Smooth muscle cell (in vitro differentiated cells): ENCODE measurements around the gene USP24. TPM values are rescaled to one million over a fixed set of nuclear protein-coding genes. Genes with fewer than 3 reads are reported as not detected.

Experiments
- DNase-seq: peaks from one replicate; lab custom pipeline; 2025; ENCODE audit not compliant: unreplicated experiment; lab: John Stamatoyannopoulos, UW
- H2AFZ ChIP-seq: fragments of 200-600 bp; sonication (generic); 2 replicates; pipeline ENCODE4 v1.6.0; 2016; ENCODE audit warnings: antibody characterized with exemption, low read depth, mild to moderate bottlenecking
- H3F3A ChIP-seq: fragments of 200-600 bp; sonication (generic); 2 replicates; pipeline ENCODE4 v1.6.0; 2017; ENCODE audit warnings: antibody characterized with exemption, low read depth
- H3K27ac ChIP-seq: fragments of 200-600 bp; sonication (generic); 2 replicates; pipeline ENCODE4 v1.5.1; 2016; ENCODE audit warnings: low read depth, mild to moderate bottlenecking
- H3K27me3 ChIP-seq: fragments of 200-600 bp; sonication (generic); 2 replicates; pipeline ENCODE4 v1.6.1; 2016; ENCODE audit warnings: low read depth, mild to moderate bottlenecking
- H3K36me3 ChIP-seq: fragments of 200-600 bp; sonication (generic); 2 replicates; pipeline ENCODE4 v1.5.1; 2016; ENCODE audit warnings: low read depth
- H3K4me1 ChIP-seq: fragments of 200-600 bp; sonication (generic); 2 replicates; pipeline ENCODE4 v1.5.1; 2016; ENCODE audit warnings: low read depth
- H3K4me2 ChIP-seq: fragments of 200-600 bp; sonication (generic); 2 replicates; pipeline ENCODE4 v1.6.0; 2016; ENCODE audit warnings: mild to moderate bottlenecking
- H3K4me3 ChIP-seq: fragments of 200-600 bp; sonication (generic); 2 replicates; pipeline ENCODE4 v1.5.1; 2016; ENCODE audit warnings: mild to moderate bottlenecking
- H3K79me2 ChIP-seq: fragments of 200-600 bp; sonication (generic); 2 replicates; pipeline ENCODE4 v1.6.0; 2016; ENCODE audit warnings: low read depth, mild to moderate bottlenecking
- H3K9ac ChIP-seq: fragments of 200-600 bp; sonication (generic); 2 replicates; pipeline ENCODE4 v1.6.0; 2016; ENCODE audit warnings: low read depth
- H3K9me3 ChIP-seq: fragments of 200-600 bp; sonication (generic); replicated peaks from 2 replicates; pipeline ENCODE4 v1.5.1; 2016; ENCODE audit warnings: low read depth
- H4K20me1 ChIP-seq: fragments of 200-600 bp; sonication (generic); 2 replicates; pipeline ENCODE4 v1.6.0; 2016; ENCODE audit warnings: low read depth
- WGBS: methylation state at CpG from one replicate; pipeline ENCODE4 v1.1.7; 2016; ENCODE audit warnings: low lambda C conversion rate; 5-methylcytosine and 5-hydroxymethylcytosine counted together
- polyA plus RNA-seq: library from polyadenylated mRNA; unstranded; fragments of >200 nt; fragmentation: Nextera tagmentation; extraction: Ambion mirVana; gene quantifications from 2 replicates; pipeline ENCODE4 v1.2.1, GENCODE V29; 2016
- total RNA-seq: library from RNA; depleted of rRNA; stranded (reverse); fragments of >200 nt; gene quantifications from 2 replicates; pipeline ENCODE4 v1.2.3, GENCODE V29; 2014
- TF ChIP-seq, protein P1 (sequence below): fragments of 200-600 bp; sonication (generic); IDR thresholded peaks from 2 replicates; pipeline ENCODE4 v1.5.1; 2017; ENCODE audit warnings: borderline replicate concordance, mild to moderate bottlenecking, antibody characterized with exemption; ENCODE audit not compliant: insufficient read depth, poor library complexity, severe bottlenecking

USP24 gene, protein sequence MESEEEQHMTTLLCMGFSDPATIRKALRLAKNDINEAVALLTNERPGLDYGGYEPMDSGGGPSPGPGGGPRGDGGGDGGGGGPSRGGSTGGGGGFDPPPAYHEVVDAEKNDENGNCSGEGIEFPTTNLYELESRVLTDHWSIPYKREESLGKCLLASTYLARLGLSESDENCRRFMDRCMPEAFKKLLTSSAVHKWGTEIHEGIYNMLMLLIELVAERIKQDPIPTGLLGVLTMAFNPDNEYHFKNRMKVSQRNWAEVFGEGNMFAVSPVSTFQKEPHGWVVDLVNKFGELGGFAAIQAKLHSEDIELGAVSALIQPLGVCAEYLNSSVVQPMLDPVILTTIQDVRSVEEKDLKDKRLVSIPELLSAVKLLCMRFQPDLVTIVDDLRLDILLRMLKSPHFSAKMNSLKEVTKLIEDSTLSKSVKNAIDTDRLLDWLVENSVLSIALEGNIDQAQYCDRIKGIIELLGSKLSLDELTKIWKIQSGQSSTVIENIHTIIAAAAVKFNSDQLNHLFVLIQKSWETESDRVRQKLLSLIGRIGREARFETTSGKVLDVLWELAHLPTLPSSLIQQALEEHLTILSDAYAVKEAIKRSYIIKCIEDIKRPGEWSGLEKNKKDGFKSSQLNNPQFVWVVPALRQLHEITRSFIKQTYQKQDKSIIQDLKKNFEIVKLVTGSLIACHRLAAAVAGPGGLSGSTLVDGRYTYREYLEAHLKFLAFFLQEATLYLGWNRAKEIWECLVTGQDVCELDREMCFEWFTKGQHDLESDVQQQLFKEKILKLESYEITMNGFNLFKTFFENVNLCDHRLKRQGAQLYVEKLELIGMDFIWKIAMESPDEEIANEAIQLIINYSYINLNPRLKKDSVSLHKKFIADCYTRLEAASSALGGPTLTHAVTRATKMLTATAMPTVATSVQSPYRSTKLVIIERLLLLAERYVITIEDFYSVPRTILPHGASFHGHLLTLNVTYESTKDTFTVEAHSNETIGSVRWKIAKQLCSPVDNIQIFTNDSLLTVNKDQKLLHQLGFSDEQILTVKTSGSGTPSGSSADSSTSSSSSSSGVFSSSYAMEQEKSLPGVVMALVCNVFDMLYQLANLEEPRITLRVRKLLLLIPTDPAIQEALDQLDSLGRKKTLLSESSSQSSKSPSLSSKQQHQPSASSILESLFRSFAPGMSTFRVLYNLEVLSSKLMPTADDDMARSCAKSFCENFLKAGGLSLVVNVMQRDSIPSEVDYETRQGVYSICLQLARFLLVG (N-terminal part only)
- total RNA-seq (24.2 and 25.9 TPM in 2 replicates), polyA plus RNA-seq (3.6 and 5.7 TPM in 2 replicates)

DNA sequence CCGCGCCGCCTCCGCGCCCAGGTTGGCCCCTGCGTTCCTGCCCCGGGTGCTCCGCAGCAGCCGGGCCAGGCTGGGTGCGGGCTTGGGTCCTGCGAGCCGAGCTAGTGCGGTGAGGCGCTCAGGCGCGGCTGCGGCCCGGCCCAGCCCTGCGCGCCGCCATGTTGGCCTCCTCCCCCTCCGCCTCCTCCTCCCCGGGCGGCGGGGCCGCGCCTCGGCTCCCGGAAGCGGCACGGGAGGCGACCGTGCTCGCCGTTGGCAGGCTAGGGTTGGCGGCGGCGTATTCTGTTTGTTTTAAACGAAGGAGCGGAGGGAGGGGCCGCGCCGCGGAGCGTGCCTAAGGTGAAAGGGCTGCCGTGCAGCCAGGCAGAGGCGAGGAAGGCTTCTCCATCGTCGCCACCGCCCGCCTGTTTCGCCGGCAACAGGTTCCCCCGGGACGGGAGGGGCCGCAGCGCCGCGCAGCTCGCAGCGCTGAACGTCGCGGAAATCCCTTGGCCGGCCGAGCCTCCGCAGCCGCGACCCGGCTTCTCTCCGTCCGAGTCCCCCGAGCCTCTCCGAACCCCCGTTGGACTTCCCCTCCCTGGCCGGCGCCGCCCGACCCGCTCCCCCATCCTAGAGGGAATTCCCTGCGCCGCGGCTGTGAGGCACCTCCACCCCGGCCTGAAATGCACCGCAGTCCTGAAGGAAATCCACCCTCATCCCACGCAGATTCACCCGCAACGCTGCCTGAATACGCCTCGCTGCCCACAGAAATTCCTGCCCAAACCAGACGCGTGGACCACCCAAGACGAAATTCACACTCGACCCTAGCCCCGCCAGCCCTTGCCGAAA lies at the start of gene USP24:
TSS of gene USP24 (minus strand) at position 171 of the 828 bp plus-strand sequence. CDS start 251 bp downstream, outside the sequence.
- peaks cover 6% of the 10 kb centered on the region for H3F3A ChIP-seq
- peak within 1 kb of the TSS; percentile 95 for H3K4me3 ChIP-seq
- H3K36me3 ChIP-seq = no peaks in the 10 kb centered on the region
- H3K27me3 ChIP-seq = no peaks in the 10 kb centered on the region
- peaks cover 22% of the 10 kb centered on the region for H3K4me1 ChIP-seq
- under 1% methylated on average over 58 of the region's 96 CpGs for whole genome bisulfite sequencing
- H3K9me3 ChIP-seq = no peaks in the 10 kb centered on the region
- peak within 1 kb of the TSS; percentile 90 for H2AFZ ChIP-seq
- TF ChIP-seq, protein P1, sequence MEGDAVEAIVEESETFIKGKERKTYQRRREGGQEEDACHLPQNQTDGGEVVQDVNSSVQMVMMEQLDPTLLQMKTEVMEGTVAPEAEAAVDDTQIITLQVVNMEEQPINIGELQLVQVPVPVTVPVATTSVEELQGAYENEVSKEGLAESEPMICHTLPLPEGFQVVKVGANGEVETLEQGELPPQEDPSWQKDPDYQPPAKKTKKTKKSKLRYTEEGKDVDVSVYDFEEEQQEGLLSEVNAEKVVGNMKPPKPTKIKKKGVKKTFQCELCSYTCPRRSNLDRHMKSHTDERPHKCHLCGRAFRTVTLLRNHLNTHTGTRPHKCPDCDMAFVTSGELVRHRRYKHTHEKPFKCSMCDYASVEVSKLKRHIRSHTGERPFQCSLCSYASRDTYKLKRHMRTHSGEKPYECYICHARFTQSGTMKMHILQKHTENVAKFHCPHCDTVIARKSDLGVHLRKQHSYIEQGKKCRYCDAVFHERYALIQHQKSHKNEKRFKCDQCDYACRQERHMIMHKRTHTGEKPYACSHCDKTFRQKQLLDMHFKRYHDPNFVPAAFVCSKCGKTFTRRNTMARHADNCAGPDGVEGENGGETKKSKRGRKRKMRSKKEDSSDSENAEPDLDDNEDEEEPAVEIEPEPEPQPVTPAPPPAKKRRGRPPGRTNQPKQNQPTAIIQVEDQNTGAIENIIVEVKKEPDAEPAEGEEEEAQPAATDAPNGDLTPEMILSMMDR = no peak
- H3K79me2 ChIP-seq = peaks cover 33% of the 10 kb centered on the region
- H3K27ac ChIP-seq = peak within 1 kb of the TSS; percentile 23
- H4K20me1 ChIP-seq = peaks cover 31% of the 10 kb centered on the region
- peak within 1 kb of the TSS; percentile 76 for H3K9ac ChIP-seq
- DNase-seq = peak; percentile 31
- H3K4me2 ChIP-seq = peak within 1 kb of the TSS; percentile 97

DNA sequence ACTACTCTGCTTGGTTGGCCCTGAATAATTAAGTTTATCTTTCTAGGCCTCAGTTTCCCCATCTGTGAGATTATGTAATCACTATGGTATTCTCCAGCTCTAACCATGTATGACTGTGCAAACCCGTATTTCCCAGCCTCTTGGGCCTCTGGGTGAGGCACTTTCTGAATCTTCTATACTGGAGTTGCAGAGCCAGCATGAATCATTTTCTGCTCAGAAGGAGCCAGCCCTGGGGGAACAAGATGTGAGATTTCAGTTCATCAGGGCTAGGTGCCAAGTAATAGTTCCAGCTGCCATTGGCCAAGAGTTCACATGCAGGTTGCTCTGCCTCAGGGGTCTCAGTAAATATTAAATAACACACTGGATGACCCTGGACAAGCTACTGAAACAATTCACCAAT lies 47.7 kb upstream of the USP24 start:
- Histone ChIP-seq H3K4me1 (no peaks in the 10 kb centered on the region), H3K36me3 (no peaks in the 10 kb centered on the region), H4K20me1 (no peaks in the 10 kb centered on the region), H3K4me3 (no peak overlapping the region), H3F3A (no peaks in the 10 kb centered on the region), H3K9me3 (no peaks in the 10 kb centered on the region), H3K27ac (no peak overlapping the region), H3K79me2 (no peaks in the 10 kb centered on the region), H2AFZ (no peak overlapping the region), H3K9ac (no peak overlapping the region), H3K4me2 (no peak overlapping the region), H3K27me3 (no peaks in the 10 kb centered on the region)
- DNase-seq = no peak
- TF ChIP-seq, protein P1 = no peak
- WGBS = 69% methylated on average over 1 of the region's 1 CpG

DNA sequence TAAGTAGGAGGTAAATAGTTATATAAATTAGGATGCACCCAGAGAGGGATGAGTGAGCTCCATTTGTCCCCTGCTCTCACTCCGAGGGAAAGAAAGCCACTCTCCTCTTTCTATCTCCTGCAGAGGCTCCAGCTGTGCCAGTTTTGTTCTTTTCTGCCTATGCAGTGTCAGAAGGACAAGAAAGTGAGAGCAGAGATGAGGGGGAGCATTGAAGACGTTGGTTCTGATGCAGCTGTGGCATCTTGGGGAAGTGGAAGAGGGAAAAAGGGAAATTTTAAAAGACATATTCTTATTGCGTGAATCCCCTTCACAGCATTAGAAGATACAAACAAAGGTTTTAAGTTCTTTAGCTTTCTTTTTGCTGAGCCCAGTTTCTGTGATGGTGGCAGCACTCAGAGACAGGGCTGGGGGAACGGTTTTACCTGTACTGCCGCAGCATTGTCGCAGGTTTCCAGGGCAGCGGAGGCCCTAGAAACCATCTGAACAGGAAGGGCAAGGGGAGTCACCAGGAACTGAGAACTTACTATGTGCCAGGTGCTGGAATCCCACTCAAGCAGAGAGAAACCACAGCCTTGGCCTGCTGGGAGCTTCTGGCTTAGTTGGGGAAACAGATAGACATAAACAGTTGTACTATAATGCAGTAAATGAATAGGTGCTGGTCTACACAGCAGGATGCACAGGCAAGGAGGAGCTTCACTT lies 44.9 kb upstream of the USP24 start:
- Histone ChIP-seq H3K4me2 (no peak overlapping the region), H3K4me3 (no peak overlapping the region), H3K27ac (no peak overlapping the region), H3K79me2 (no peaks in the 10 kb centered on the region), H3K36me3 (no peaks in the 10 kb centered on the region), H3K9me3 (no peaks in the 10 kb centered on the region), H3K9ac (no peak overlapping the region), H2AFZ (no peak overlapping the region), H3K4me1 (no peaks in the 10 kb centered on the region), H4K20me1 (no peaks in the 10 kb centered on the region), H3K27me3 (no peaks in the 10 kb centered on the region), H3F3A (no peaks in the 10 kb centered on the region)
- TF ChIP-seq, protein P1 = no peak
- WGBS = 90% methylated on average over 7 of the region's 7 CpGs
- no peak for DNase-seq
